ENCODE results near the gene STX1B.

The STX1B gene

DNA sequence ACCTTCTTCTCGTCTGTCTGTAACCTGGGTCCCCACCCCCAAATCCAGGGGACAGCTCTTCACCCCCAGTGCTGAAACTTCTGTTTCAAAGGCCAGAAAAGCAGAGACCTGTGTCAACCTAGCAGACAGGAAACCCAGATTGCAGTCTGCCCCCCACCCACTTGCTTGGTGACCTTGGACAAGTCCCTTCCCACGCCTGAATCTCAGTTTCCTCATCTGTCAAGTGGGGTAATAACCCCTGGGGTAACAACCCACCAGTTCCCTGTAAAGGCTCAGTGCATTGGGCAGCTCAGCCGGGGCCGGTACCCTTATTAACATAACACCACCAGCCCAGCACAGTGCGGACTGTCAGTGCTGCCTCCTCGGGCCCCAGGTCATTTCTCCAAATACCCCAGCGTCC, 1.3 kb downstream of the STX1B start:
- Histone ChIP-seq H3K27me3 (ENCODE audit: insufficient read depth, low read length, poor library complexity, severe bottlenecking) (no peaks in the 10 kb centered on the region), H2AFZ (ENCODE audit: low read length) (no peak overlapping the region), H3K9ac (ENCODE audit: low read depth, low read length, poor library complexity, severe bottlenecking) (no peak overlapping the region), H3K4me2 (ENCODE audit: low read depth, low read length, poor library complexity, severe bottlenecking) (no peak overlapping the region), H3K36me3 (ENCODE audit: insufficient read depth, low read length) (no peaks in the 10 kb centered on the region), H3K4me3 (ENCODE audit: low read length, poor library complexity, severe bottlenecking) (no peak overlapping the region), H3K4me1 (ENCODE audit: insufficient read depth, low read length, poor library complexity, severe bottlenecking) (peaks cover 5% of the 10 kb centered on the region), H3K79me2 (ENCODE audit: insufficient read depth, low read length) (no peaks in the 10 kb centered on the region), H3F3A (ENCODE audit: low read depth) (no peaks in the 10 kb centered on the region), H3K9me3 (ENCODE audit: insufficient read depth, low read depth, low read length) (no peaks in the 10 kb centered on the region), H4K20me1 (ENCODE audit: insufficient read depth, low read length, poor library complexity, severe bottlenecking) (no peaks in the 10 kb centered on the region), H3K9me2 (replicated peaks; ENCODE audit: low read depth, low read length) (no peaks in the 10 kb centered on the region)
- TF ChIP-seq, protein P1, sequence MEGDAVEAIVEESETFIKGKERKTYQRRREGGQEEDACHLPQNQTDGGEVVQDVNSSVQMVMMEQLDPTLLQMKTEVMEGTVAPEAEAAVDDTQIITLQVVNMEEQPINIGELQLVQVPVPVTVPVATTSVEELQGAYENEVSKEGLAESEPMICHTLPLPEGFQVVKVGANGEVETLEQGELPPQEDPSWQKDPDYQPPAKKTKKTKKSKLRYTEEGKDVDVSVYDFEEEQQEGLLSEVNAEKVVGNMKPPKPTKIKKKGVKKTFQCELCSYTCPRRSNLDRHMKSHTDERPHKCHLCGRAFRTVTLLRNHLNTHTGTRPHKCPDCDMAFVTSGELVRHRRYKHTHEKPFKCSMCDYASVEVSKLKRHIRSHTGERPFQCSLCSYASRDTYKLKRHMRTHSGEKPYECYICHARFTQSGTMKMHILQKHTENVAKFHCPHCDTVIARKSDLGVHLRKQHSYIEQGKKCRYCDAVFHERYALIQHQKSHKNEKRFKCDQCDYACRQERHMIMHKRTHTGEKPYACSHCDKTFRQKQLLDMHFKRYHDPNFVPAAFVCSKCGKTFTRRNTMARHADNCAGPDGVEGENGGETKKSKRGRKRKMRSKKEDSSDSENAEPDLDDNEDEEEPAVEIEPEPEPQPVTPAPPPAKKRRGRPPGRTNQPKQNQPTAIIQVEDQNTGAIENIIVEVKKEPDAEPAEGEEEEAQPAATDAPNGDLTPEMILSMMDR (conservative IDR thresholded peaks at IDR 0.05; ENCODE audit: low read length), result no peak
- TF ChIP-seq EZH2phosphoT487 (IDR thresholded peaks at IDR 0.05; ENCODE audit: borderline replicate concordance), result no peak

DNA sequence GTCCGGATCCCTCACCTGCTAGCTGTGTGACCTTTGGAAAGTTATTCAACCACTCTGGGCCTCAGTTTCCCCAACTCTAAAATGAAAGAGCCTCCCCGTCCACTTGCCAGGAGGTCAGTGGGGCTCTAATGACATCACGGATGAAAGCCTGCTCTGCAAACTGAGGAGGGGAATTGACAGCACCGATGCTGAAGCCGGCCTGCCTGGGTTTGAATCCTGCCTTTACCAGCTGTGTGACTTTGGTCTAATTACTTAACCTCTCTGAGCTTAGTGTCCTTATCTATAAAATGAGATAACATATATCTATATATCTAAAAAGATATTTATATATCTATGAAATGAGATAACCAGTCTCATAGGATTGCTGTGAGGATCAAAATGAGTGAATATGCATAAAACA, 1.9 kb downstream of the STX1B start:
- Histone ChIP-seq H3K4me1 (ENCODE audit: insufficient read depth, low read length, poor library complexity, severe bottlenecking) (peaks cover 5% of the 10 kb centered on the region), H3K27me3 (ENCODE audit: insufficient read depth, low read length, poor library complexity, severe bottlenecking) (no peaks in the 10 kb centered on the region), H3F3A (ENCODE audit: low read depth) (no peaks in the 10 kb centered on the region), H3K4me2 (ENCODE audit: low read depth, low read length, poor library complexity, severe bottlenecking) (no peak overlapping the region), H4K20me1 (ENCODE audit: insufficient read depth, low read length, poor library complexity, severe bottlenecking) (no peaks in the 10 kb centered on the region), H3K9me3 (ENCODE audit: insufficient read depth, low read depth, low read length) (no peaks in the 10 kb centered on the region), H3K36me3 (ENCODE audit: insufficient read depth, low read length) (no peaks in the 10 kb centered on the region), H3K9ac (ENCODE audit: low read depth, low read length, poor library complexity, severe bottlenecking) (no peak overlapping the region), H3K79me2 (ENCODE audit: insufficient read depth, low read length) (no peaks in the 10 kb centered on the region), H2AFZ (ENCODE audit: low read length) (no peak overlapping the region), H3K9me2 (replicated peaks; ENCODE audit: low read depth, low read length) (no peaks in the 10 kb centered on the region), H3K4me3 (ENCODE audit: low read length, poor library complexity, severe bottlenecking) (no peak overlapping the region)
- TF ChIP-seq EZH2phosphoT487 (IDR thresholded peaks at IDR 0.05; ENCODE audit: borderline replicate concordance), result no peak
- TF ChIP-seq, protein P1 (conservative IDR thresholded peaks at IDR 0.05; ENCODE audit: low read length), result no peak

DNA sequence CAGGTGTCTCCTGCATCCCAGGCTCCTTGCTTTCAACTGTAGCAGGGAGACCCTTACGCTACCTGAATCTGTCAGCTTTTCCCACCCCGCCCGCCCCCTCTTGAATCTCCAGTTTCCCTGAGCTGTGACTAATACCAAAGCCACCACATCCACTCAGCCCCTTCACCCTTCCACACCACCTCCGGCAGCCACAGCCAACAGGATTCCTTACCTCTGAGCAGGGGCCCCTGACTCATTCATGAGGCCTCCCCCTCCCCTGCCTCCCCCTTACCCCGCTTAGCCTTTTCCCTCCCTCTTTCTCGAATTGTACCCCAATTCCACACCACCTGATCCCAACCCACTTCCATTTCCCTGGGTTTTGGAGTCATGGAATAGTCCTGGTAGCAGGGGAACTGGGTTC, 2.3 kb downstream of the STX1B start:
- Histone ChIP-seq H3K36me3 (ENCODE audit: insufficient read depth, low read length) (no peaks in the 10 kb centered on the region), H3K27me3 (ENCODE audit: insufficient read depth, low read length, poor library complexity, severe bottlenecking) (no peaks in the 10 kb centered on the region), H3F3A (ENCODE audit: low read depth) (no peaks in the 10 kb centered on the region), H3K4me2 (ENCODE audit: low read depth, low read length, poor library complexity, severe bottlenecking) (no peak overlapping the region), H3K9me3 (ENCODE audit: insufficient read depth, low read depth, low read length) (no peaks in the 10 kb centered on the region), H3K79me2 (ENCODE audit: insufficient read depth, low read length) (no peaks in the 10 kb centered on the region), H3K4me3 (ENCODE audit: low read length, poor library complexity, severe bottlenecking) (no peak overlapping the region), H3K9ac (ENCODE audit: low read depth, low read length, poor library complexity, severe bottlenecking) (no peak overlapping the region), H3K4me1 (ENCODE audit: insufficient read depth, low read length, poor library complexity, severe bottlenecking) (peaks cover 5% of the 10 kb centered on the region), H3K9me2 (replicated peaks; ENCODE audit: low read depth, low read length) (no peaks in the 10 kb centered on the region), H2AFZ (ENCODE audit: low read length) (no peak overlapping the region), H4K20me1 (ENCODE audit: insufficient read depth, low read length, poor library complexity, severe bottlenecking) (no peaks in the 10 kb centered on the region)
- TF ChIP-seq EZH2phosphoT487 (IDR thresholded peaks at IDR 0.05; ENCODE audit: borderline replicate concordance), result no peak
- TF ChIP-seq, protein P1 (conservative IDR thresholded peaks at IDR 0.05; ENCODE audit: low read length), result no peak
